IPS-NIHi7 (cell line): ENCODE results near the gene LARP4.
A peak's percentile ranks its signal among the peaks of the same experiment; 100 is the strongest.
"Not testable (repeated sequence)": the region's sequence is repeated elsewhere in the genome, so short reads cannot be mapped to it uniquely, and the experiment has no call there.

Experiments
- DNase-seq: peaks from one replicate; pipeline ENCODE4 v3.0.0; 2012; ENCODE audit warnings: mixed read lengths; ENCODE audit errors: extremely low spot score

Gene LARP4

DNA sequence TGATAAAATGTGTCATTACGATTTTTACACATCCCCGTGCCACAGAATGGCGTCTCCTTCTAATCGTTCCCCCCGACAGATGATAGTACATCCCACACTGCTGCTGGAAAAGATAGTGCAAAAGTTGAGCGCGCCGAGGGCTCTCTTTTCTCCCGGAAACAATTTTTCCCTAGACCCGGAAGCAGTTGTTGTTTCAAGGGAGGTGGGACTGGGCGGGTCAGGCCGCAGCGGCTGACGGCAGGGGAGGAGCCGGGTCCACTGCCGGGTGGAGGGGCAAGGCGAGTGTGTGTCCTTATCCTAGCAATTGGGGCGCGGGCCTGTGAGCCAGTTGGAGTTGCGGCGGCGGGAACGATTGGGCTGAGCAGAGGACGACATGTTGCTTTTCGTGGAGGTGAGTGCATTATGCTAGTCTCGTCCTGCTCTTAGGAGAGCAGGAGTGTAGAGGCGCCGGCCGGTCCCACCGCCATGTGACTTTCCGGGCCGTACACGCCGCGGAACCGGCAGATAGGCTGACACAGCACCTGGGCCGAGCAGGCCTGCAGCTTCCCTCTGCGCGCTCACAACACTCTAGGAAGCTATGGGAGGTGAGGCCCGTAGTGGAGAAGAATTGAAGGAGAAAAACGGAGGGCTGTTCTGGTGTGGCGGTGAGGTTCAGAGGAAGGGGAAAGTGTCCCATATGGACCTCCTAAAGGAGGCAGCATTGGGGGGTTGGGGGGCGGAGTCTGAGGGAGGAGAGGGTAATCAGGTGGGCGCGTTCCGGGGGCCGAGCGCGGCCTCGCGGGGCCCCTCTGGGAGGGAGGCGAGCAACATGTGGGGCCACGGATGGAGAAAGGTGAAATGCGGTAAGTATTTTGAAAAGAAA is at the start of gene LARP4:
LARP4 (plus strand) TSS at position 248 of the 862 bp plus-strand sequence; CDS start at position 374, 126 bp downstream.
- DNase-seq, result peak; percentile 96

DNA sequence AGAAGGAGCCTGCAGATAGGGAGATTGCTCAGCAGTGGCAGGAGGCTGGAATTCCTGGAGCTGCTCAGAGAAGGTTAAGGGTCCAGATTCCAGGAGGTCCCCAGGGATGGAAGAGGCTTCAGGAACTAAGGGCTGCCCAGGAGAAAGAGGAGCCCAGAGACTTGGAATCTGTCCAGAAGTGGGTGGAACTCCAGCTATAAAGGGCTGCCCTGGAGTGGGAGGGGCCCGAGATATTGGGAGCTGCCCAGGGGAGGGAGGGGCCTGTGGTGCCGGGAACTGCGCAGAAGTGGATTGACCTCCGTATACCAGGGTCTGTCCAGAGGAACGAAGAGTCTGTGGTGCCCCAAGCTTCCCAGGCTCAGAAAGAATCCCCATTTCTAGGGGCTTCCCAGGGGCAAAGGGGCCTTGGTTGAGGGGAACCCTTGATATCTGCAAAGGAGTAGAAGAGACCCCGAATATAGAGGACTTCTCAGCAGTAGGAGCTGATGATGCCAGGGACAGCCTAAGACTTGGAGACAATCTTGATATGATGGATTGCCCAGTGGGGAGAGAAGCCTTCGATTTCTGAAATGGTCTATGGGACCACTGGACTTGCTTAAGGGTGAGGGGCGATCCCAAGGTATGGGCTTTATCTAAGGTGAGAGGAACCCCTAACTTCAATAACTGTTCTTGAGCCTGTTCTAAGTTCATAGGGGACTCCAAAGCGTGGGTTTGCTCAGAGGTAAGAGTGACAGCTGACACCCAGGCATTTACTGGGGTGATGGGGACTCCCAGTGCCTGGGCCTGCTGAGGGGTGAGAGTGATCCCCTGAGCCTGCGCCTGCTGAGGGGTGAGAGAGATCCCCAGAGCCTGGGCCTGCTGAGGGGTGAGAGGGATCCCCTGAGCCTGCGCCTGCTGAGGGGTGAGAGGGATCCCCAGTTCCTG is 49.3 kb upstream of the LARP4 start:
- DNase-seq, result no peak

DNA sequence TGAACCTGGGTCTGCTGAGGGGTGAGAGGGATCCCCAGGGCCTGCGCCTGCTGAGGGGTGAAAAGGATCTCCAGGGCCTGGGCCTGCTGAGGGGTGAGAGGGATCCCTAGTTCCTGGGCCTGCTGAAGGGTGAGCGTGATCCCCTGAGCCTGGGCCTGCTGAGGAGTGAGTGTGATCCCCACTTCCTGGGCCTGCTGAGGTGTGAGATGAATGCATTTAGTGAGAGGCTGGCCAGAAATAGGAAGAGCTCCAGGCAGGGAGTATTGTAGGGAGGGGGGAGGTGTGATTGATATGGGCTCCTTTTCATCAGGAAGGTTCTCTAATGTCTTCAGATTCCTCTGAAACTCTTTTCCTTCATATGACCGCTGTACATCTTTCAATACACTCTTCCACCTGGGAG is 47.3 kb upstream of the LARP4 start:
- peak; percentile 51 for DNase-seq

DNA sequence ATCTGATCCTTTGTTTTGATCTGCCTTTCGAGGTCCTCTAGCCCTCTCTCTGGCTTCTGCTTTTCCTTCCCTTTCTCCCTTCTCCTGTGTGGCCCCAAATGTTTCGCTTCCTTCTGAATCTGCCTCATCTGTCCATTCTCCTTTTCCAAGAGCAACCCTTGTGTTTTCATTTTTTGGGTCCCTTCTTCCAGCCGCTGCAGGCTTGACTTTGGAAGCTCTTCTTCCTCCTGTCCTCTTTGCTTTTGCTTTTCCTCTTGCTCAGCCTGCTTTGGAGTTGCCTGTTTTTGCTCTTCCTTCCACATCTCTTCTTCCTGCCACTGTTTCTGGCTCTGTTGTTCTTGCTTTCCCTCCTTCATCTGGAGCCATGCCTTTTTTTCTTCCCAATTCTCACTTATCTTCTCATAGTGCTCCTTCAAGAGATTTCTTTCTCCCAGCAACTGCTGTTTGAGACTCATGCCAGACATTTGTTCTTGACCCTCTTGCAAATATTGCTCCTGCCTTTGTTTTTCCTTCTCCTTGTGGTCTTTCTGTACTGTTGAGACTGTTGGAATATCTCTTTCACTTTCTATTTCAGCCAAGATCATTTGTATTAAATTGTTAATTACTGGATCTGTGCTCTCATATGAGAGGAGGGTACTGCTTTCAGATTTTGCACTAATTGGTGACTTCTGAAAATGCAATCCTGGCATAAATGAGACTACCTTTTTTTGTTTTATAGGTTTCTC is 46.7 kb upstream of the LARP4 start:
- no peak for DNase-seq

DNA sequence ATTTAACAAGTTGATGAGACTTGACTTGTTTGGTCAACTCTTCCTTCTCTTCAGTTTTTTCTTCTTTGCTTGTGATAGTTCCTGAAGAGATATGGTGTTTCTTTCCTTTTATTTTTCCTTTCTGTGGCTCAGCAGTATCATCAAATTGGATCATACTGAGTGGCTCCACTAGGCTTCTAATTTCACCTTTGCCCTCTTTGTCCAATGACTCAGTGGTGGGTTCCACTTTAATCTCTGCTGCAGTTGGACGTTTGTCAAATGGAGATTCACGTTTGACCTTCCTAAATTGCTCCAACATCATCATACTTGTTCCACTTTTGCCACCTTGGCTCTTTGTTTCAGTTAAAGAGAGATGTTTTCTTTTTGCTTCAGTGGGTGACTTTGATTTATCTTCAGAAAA is 45.8 kb upstream of the LARP4 start:
- DNase-seq, result no peak

DNA sequence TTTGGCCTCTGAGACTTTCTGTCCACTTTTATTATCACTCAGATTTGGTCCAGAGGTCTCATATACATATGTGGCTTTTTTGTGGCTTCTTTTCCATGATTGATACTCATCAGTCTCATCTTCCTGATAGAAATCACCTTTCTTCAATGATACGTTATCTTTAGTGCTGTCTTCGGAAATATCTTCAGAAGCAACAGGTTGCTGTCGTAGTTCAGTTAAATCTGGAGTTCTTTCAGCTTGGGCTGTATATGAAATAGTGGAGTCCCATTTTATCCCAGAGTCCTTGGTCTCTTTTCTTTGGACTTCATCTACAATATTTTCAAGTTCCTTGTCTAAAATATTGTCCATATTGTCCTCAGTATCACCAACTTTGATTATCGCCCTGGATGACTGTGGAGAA is 45.3 kb upstream of the LARP4 start:
- DNase-seq, result no peak

DNA sequence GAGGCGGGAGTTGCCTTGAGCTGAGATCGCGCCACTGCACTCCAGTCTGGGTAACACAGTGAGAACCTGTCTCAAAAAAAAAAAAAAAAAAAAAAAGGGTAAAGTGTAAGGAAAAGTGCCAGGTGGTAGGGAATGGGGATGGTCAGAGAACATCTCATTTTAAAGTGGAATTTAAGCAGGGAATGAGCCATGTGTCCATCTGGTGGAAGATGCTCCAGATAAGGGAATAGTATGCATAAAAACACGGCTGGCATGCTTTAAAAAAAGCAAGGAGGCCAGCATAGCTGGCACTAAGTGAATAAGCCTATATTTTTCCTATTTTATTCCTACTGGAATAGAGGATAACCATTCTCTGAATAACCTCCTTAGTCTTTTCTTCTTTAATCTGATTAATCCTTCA is 38.0 kb upstream of the LARP4 start:
- DNase-seq, result no peak

DNA sequence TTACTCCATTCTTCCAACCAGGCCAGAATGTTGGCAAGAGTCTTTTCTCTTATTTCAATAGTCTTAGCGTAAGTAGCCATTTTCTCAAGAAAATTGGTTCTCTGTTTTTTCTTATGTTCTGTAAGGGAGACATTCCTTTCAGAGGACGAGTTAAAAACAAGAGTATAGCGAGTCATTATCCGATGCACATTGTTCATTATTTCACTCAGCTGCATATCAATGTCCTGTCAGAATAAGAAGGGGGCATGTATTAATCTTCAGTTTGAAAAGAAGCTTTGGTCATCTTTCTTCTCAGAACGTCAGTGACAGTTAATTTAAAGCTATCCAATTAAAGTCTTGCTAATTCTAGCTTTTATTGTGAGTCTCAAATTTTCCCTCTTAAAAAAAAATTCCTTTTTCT is 37.5 kb upstream of the LARP4 start:
- DNase-seq, result no peak

DNA sequence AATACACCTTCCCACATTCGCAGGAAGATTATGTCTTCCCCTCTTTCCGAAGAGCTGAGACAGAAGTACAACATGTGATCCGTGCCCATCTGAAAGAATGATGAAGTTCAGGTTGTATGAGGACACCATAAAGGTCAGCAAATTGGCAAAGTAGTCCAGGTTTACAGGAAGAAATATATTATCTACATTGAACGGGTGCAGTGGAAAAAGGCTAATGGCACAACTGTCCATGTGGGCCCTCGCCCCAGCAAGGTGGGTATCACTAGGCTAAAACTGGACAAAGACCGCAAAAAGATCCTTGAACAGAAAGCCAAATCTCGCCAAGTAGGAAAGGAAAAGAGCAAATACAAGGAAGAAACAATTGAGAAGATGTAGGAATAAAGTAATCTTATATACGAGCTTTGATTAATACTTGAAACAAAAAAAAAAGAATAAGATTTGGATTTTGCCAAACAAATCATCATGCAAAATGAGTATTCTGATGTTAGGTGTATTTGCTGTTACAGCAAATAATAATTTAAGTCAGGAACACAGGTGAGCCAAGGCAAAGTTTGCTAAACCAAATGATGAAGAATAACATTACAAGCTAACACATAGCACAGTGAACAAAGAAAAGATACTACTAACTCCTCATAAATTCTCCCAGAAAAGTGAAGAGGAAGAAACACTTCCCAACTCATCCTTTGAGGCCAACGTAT is 34.8 kb upstream of the LARP4 start:
- DNase-seq, result no peak

DNA sequence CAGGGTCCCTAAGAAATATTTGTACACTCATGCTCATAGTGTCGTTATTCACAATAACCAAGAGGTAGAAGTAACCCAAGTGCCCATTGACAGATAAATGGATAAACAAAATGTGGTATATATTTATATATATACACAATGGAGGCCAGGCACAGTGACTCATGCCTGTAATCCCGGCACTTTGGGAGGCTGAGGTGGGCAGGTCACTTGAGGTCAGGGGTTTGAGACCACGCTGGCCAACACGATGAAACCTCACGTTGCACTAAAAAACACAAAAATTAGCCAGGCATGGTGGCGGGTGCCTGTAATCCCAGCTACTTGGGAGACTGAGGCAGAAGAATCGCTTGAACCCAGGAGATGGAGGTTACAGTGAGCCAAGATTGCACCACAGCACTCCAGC is 30.0 kb upstream of the LARP4 start:
- not testable (repeated sequence) for DNase-seq

DNA sequence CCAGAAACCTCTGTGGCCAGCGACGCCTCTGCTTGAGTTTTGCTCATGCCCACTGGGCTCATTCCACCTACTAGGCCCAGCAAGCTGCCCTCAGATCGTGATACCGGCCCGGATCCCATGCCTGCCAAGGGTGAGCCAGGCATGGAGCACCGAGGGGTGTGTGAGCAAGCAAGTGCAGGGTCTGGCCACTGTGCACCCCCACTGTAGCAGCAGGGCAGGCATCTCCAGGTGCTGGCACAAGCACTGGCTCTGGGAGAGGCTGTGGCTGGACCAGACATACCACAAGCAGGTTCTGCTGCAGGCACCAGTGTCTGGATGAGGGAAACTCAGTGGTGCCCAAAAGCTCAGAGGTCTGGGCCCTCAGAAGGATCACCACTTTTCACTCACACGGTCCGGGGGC is 24.9 kb upstream of the LARP4 start:
- DNase-seq, result no peak

DNA sequence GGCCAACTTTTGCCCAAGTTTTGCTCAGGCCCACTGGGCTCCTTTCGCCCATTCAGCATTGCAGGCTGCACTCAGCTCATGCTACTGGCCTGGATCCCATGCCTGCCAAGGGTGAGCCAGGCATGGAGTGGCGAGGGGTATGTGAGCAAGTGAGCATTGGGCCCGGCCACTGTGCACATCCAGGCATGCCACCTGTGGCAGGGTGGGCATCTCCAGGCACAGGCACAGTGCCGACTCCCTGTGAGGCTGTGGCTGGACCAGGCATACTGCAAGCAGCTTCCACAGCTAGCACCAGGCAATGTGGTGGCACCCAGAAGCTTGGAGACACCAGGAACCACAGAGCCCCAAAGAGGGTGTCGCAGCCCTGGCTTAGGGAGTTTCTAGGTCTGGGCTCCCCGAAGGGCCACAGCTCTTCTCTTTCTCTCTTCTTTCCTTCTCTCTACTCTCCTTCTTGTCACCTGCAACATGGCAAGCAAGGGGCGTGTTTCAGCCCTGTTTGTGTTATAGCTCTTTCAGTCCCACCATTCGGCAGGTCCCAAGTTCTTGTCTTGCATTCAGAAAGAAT is 19.8 kb upstream of the LARP4 start:
- DNase-seq, result no peak

DNA sequence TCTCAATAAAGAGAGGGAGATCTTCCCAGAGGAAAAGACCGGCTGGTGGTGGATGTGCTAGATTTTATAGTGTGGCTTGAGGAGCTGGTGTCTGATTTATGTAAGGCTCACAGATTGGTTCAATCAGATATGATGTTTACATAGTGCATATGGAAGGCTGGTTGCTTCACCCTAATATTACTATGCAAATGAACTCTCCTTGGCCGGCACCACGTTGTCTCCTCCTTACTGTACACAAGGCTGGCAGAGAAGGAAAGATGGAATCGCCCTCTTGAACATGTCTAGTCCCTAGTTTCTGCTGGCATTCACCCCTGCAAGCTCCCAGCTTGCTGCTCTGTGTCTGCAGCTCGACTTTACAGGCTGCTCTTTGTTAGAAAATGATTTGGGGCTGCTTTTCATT is 13.2 kb upstream of the LARP4 start:
- no peak for DNase-seq

DNA sequence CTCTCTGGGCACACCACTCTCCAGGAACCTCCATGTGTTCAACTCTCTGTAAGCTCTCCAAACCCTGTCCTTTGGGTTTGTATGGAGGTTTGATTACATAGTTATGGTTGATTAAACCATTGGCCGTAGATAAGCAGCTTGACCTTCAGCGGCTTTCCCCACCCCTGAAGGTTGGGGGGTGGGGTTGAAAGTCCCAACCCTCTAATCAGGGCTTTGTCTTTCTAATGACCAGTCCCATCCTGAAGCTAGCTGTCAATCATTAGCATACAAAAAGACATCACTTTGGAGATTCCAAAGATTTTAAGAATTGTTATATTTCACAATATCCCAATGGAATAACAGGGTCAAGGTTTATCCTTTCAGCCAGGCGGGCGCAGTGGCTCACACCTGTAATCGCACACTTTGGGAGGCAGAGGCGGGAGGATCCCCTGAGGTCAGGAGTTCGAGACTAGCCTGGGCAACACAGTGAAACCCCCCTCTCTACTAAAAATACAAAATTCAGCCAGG is 12.7 kb upstream of the LARP4 start:
- peak; percentile 60 for DNase-seq

DNA sequence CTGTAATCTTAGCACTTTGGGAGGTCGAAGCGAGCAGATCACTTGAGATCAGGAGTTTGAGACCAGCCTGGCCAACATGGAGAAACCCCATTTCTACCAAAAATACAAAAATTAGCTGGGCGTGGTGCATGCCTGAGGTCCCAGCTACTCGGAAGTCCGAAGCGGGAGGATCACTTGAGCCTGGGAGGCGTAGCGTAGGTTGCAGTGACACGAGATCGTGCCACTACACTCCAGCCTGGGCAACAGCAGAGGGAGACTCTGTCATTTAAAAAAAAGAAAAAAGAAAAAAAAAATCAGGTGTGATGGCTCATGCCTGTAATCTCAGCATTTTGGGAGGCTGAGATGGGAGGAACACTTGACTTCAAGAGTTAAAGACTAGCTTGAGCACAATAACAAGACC is 11.9 kb upstream of the LARP4 start:
- DNase-seq, result not testable (repeated sequence)

DNA sequence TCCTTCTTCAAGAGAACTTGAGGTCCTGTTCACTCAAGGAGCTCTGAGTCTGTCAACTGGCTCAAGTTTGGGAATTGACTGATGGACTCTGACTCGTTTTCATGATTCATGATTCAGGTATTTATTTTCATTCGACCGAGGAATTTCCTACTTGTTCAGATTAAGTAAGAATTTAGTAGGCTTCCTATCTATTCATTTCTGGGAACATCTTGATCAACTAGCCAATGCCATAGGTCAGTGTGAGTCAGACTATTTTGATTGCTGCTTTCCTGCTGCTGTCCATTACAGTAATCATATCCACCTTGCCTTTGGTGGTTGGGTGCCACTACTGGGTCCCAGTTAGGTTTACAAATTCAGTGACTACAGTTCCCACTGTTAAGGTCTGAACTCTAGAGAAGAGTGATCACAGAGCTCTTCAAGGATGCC is 10.4 kb upstream of the LARP4 start:
- DNase-seq, result no peak

DNA sequence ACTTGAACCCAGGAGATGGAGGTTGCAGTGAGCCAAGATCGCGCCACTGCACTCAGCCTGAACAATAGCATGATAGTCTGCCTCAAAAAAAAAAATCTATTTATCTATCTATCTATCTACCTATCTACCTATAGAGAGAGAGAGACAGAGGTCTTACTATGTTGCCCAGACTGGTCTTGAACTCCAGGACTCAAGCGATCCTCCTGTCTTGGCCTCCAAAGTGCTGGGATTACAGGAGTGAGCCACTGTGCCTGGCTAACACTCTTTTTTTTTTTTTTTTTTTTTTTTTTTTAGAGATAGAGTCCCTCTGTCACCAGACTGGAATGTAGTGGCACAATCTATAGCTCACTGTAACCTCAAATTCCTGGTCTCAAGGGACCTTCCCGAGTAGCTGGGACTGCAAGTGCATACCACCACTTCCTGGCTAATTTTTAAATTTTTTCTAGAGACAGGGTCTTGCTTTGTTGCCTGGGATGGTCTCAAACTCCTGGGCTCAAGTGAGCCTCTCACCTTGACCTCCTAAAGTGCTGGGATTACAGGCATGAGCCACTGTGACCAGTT is 6.1 kb upstream of the LARP4 start:
- DNase-seq, result no peak

DNA sequence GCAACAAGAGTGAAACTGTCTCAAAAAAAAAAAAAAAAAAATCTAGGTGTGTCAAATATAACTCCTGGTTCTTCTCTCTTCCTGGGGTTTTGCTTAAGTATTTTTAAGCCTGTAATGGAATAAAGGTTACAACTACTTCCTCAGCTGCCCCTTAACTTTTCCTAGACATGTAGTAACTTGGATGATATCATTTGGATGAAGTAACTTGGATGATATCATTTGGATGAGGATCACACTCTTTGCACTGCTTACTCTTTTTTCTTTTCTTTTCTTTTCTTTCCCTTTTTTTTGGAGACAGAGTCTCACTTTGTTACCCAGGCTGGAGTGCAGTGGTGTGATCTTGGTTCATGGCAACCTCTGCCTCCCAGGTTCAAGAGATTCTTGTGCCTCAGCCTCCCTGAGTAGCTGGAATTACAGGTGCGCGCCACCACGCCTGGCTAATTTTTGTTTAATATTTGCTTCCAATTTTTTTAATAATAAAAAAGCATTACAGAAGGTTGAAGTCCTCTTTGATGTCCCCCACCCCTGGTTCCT is 3.5 kb upstream of the LARP4 start:
- no peak for DNase-seq

DNA sequence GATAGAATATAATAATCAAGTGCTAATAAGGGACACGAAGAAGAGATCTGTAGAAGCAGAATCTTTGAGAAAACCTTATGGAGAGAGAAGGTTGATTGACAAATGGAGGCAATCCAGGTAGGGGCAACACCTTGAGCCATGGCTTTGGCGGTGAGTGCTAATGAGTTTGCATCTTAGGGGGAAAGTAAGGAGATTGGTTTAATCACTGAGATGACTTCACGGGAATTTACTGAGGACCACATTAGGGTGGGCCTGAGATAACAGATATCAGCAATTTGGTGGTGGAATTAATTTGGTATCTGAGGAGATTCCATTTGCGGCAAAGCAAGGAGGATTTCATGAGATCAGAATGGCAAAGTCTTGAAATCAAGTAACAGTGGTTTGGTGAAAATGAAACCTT is 1.8 kb upstream of the LARP4 start:
- no peak for DNase-seq

DNA sequence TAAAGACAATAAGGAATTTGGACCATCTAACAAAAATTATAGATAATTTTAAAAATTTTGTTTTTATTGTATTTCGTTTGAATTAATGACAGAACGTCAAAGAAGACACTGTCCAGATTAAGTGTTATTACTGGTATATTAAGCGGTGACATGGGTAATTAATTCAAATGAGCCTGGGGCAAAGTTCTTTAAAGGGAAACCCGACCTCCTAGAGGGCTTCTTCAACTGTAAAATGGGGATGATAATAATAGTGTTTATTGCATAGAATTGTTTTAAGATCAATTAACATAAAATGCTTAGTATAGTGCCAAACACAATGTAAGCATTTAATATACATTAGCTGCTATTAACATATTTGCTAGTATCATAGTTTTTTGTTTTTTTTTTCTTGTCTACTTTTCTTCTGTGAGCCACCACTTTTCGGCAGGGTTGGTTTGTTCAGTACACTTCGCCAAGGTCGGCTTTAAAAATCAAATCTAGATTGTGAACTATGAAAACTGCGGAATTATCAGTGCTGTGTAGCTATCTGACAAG is 514 bp upstream of the LARP4 start:
- no peak for DNase-seq
